ENCODE data around the gene PKM.
A peak's percentile ranks its signal among the peaks of the same experiment; 100 is the strongest.
"Not testable (repeated sequence)": the region's sequence is repeated elsewhere in the genome, so short reads cannot be mapped to it uniquely, and the experiment has no call there.

The PKM gene

GRCh38 chr15:72174551-72175165 is 56.3 kb downstream of the PKM start:
- DNase-seq = no peak

DNA sequence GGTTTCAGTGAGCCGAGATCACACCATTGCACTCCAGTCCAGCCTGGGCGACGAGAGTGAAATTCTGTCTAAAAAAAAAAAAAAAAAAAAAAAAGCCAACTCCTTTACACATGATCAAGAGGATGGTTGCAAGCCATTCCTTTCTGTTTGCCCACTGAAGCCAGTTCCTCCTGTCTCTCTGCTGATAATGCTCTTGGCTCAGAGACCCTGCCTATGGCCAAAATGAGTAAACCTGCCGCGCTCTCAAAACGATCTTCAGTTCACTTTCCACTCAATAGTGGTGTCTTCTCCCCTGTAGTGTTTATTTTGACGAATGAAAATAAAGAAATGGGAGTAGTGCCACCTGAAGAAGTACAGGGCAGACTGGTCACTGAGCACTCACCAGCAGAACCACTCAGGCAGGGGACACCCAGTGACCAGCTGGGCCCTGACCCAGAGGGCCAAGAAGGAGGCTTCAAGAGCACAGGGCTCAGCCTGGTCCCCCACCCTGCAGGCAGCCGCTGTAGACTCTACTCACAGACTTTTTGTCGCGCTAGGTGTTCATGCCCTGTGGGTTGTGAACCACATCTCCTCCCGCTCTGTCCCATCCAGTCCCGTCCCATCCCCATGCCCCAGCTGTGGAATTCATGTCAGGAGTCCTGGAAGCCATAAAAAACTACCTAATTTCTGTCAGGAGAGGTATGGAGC is 57.0 kb downstream of the PKM start:
- no peak for DNase-seq

- DNase-seq = no peak
Measured at GRCh38 chr15:72173401-72173800, 57.6 kb downstream of the PKM start.

DNA sequence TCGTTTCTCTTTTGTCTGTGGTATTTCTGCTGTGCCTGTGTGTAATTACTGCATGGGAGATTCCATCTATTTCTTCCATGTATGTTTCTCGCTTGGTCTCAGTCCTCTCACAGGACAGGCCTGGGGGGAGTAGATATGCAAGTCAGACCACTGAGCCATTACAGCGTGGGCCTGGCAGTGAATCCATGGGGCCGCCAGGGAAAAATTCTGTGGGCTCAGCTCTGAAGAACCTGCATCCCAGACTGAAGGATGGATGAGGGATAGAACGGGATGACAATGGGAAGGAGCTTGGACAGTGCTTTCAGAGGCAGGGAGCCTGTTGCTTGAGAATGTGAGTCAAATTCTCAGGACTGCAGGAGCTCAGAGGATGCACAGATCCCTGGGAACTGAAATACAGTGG is 58.2 kb downstream of the PKM start:
- DNase-seq = no peak

DNA sequence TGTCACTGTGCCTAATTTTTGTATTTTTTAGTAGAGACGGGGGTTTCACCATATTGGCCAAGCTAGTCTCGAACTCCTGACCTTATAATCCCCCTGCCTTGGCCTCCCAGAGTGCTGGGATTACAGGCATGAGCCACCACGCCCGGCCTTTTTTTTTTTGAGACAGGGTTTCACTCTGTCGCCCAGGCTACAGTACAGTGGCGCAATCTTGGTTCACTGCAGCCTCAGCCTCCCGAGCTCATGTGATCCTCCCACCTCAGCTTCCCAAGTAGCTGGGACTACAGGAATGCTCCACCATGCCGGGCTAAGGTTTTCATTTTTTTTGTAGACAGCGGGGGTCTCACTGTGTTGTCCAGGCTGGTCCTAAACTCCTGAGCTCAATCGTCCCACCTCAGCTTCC is 59.0 kb downstream of the PKM start:
- DNase-seq = not testable (repeated sequence)

DNA sequence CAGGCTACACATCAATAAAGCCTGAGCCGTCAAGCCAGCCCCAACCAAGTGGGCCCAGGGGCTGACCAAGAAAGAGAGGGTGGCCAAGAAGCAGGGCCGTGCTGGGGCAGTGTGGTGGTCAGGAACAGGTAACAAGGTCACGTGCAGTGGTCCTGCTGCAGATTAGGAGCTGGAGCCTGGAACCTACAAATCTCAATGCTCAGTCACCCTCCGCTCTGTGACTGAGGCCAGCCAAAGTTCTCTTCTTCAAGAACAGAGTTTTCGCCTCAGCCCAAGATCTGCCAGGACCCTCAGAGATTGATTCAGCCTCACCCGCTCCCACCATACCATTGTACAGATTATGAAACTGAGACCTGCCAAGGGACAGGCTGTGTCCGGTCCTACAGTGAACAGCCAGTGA is 60.3 kb downstream of the PKM start:
- no peak for DNase-seq

DNA sequence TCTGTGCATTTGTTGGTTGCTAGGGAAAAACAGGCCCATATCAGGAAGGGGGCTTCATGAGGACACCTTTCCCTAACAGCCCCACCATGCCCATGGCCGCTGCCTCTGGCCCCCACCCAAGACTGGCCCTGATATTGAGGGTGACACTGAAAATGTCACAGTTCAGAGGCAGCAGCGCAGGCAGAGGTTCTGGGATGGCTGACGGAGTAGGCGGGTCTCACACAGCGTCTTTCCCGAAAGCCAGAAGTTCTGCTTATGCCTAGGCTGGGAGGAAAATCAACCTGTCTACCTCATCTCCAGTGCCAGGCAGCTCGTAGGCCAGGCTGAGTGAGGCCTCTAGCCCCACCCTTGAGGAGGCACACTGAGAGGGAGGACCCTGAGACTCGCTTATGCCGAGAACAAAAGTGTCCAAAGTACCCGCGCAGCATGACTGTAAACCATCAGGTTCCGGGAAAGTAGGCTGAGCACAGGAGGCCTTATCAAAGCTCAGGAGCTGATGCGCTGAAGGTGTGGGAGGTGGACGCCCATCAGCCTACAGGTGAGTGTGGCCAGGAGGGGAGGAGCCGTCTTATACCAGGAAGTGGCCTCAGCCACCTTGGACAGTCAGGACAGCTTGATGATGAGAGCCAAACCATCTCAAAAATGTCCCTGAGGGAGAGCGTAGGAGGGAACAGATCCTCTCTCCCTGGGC is 60.9 kb downstream of the PKM start:
- no peak for DNase-seq

DNA sequence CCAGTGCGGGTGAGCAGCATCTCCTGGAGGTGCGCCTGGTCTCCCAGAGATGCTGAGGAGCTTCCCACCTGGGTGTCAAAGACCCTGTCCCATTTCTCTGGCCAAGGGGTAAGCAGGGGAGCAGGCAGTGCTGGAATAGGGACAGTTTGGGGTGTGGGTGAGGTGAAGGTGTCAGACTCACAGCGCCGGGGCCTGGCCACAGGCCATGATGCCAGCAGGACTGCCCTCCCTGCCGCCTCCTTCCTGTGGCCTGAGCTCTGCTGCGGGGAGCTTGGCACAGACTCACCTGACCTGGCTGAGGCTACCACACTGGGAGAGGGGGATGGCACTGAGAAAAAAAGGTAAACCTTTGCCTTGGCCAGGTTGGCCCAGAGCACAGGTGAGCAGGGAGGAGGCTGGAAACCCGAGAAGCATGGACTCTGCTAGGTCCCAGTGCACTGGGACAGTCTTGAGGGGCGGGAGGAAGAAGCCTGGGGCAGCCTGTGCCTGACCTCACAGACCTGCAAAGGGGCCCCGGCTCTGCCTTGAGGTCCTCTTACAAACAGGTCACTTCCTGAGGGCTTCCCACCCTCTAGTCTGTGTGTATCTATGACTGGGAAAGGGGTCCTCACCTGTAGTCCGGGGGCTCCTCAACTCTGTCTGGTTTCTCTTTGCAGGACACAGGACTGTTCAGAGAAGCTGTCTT is 61.6 kb downstream of the PKM start:
- DNase-seq = no peak

GRCh38 chr15:72168808-72169190 is 62.2 kb downstream of the PKM start:
- no peak for DNase-seq

GRCh38 chr15:72168131-72168807 is 62.7 kb downstream of the PKM start:
- no peak for DNase-seq

DNA sequence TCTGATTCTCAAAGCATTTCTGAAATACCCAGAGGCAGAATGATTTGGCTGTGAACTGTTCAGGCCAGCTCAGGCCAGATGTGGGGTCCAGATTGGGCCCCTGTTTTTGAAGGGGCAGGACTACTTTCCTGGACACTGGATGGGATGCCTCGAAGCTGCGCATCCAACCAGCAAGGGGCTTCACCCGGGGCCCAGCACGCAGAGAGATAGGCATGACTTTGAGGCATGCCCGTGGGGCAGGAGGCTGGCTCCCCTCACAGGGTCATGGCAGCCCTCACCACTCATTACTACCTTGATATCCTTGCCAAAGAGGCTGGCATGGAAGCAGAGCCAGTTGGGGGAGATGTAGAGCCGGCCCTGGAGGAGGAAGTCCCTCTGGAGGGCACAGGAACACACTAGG is 63.5 kb downstream of the PKM start:
- DNase-seq = no peak

GRCh38 chr15:72166716-72167417 is 64.1 kb downstream of the PKM start:
- no peak for DNase-seq

- DNase-seq = no peak
Measured at GRCh38 chr15:72163719-72164118, 67.3 kb downstream of the PKM start.

DNA sequence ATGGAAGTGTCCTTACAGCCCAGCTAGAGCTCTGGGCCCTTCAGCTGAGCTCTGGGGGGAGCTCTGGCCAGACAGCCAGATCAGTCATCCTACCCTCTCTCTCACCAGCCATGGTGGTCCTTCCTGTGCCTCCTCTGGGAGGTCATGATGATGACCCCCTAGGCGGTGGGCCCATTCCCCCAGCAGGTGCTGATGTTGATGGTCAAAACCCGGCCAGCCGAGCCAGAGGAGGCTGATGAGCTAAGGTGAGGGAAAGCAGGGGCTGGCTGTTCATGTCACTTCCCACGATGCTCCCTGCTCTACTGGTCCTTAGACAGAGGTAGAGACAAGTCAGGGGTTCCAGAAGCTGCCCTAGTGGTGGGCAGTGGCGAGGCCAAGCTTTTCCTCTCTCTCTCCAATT is 68.4 kb downstream of the PKM start:
- no peak for DNase-seq

DNA sequence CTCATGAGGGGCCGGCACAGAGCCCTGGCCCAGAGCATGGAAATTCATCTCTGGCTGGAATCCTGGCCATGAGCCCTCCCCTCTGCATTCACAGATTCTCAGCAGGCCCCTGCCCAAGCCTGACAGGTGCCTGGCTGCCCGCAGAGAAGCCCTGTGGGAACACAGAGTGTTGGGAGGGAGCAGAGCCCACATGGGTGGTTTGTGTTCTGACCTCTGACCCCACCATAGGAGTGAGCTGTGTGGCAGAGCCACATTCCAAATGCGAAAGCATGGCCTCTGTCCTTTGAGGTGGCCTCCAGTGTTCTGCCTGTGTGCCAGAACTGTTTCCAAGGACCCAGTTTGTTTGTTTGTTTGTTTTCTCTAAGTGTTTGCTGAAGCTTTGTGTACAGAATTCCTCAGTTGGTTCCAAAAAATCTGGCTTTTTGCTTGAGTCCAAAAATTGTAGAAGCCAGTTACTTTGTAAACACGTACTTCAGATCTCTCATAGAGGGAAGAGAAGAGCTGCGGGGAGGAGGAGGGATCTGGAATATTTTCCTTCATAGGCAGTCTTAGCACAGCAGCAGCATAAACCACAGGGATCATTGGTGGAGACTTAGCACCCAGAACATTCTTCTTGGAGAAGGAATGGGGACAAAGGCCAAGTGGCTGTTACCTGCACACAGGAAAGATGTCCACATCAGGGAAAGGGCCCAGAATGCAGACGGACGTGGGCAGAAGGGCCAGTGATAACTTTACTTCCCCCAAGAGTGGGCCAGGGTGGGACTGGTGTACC is 69.4 kb downstream of the PKM start:
- DNase-seq = no peak

DNA sequence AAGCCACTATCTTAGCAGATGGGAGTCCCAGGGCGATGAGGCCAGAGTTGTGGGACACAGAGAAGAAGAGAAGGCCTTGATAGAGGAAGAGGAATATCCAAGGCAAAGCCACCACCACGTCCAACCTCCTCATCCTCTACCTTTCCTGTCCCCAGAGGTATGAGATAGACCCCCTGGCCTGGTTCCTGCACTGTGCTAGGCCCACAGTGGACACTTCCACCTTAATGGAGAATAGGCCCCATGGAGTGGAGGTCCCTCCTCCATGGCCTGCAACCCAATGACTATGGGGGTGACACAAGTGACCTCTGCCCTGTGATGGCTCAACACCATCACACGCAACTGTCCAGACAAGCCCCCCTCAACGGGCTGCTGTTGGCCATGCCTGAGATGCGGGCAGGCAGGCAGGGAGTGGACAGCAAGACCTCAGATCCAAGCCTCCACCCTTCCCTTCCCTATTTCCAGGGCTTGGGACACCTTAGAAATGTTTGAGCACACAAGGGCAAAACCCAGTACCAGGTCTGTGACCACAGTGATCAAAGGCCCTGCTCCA is 70.2 kb downstream of the PKM start:
- no peak for DNase-seq

- DNase-seq = no peak
Measured at GRCh38 chr15:72156928-72157327, 74.1 kb downstream of the PKM start.

DNA sequence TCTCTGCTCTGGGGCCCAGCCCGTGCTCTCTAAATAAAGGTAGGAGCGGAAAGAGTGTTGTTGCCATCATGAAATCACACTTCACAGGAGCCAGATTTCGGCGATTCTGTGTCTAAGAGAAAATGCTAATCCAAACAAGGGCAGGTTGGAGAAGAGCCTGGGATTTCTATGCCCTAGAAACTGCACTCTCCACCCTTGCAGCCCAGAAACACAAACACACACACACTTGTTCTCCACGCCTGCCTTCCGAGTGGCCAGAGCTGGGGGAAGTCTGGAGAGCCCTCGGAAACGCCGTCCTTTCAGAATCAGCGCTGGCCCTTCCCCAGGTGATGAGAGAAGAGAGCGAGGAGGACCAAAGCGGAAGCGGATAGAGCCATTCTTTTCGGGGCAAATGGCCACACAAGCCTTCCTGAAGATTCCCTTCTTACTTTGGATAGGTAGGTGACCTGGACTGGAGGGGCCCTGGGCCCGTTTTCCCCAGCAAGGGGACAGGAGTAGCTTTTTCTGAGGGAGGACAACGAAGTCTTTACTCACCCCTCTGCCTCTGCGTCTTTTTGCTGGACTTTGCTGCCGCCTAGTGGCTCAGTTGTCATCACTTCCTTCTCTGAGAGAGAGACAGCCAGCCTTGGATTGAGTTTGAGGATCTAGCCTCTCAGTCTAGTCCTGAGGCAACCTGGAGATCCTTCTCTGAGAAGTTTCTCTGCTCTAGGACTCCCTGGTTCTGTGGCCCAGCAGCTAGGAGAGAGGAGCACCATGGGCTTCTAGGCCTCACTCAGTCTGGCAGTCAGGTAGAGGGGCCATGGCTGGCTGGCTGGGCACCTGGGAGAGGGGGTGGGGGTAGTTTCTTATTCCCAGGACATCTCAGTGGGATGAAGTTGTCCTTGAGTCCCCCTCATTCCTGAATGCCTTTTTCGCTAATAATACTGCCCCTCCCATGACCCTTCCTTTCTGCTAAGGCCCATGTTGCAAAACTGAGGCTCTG is 75.1 kb downstream of the PKM start:
- DNase-seq = peak; percentile 77 to 79

DNA sequence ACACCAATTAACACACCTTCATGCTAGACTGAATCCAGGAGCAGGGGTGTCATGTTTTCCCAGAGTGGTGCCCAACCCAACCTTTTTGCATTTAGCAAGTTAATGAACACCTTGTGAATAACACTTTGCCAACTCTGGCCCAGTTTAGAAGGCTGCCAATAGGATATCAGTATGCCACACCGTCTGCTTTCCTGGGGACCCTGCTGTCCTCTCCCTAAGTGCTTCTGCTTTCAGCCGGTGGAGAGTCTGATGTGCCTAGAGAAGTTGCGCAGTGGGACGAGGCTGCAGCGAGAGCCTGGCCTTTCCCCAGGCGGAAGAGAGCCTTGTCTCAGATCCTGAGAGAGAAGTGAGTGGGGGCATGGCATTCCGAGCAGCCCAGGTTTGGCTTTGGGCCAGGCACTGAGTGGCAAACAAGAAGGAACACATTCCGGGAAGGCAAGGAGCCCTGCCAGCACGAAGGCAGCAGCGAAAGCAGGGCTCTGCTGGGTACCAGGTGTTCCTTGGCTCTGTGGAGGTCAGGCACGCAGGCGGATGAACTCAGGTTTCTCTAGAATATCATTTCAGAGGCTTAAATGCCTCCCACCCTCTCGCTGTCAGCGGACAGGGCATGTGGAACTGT is 75.9 kb downstream of the PKM start:
- DNase-seq = no peak

DNA sequence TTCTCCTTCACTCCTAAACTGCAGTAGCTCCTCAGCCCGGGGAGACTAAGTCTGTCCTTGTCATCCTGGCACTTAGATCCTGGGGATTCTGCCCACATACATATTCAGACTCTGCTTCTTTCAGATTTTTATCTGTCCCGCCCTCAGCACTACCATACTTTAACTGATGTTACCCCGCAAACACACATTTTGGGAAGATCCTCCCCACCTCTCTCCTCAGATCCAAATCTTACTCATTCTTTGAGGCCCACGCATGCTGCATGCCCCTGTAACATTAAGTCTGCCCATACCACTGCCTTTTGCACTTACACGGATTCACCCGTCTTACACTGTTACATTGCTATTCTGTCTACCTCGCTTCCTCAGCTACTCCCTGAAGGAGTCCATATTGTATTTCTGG is 76.7 kb downstream of the PKM start:
- no peak for DNase-seq

All from CD4-positive, alpha-beta T cell treated with Interleukin-4 for 1 hour (primary cell).